ENCODE data around the gene DOK5. TPM values are rescaled to one million over a fixed set of nuclear protein-coding genes. Genes with fewer than 3 reads are reported as not detected.

The DOK5 gene
- polyA plus RNA-seq, 1 of the 3 experiments (the other 2 are of a cell fraction), result 12.4 TPM

DNA sequence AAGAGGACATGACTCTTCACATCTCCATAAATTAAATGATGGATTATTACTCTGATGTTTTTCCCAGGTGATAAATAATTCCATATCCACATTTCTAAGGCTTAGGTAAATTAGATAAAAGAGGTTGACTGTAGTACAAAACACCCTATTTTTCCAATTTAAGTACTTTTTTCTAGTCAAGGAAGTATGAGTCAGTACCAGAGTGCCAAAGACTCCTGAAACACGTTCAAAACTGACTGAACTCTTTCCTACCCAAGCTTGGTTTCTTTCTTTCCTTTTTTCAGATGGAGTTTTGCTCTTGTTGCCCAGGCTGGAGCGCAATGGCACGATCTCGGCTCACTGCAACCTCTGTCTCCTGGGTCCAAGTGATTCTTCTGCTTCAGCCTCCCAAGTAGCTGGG is 85.0 kb downstream of the DOK5 start:
- peaks cover 12% of the 10 kb centered on the region for H3F3A ChIP-seq (replicated peaks; ENCODE audit: insufficient read depth)
- H3K9me3 ChIP-seq, result no peaks in the 10 kb centered on the region
- H3K9me2 ChIP-seq, result no peaks in the 10 kb centered on the region
- H3K4me3 ChIP-seq (ENCODE audit: low read depth in 2 of 2, low read length in 1 of 2), result no peak overlapping the region
- no peaks in the 10 kb centered on the region for H3K36me3 ChIP-seq (replicated peaks in 1 of 2; ENCODE audit: control insufficient read depth in 1 of 2, insufficient read depth in 2 of 2, low read length in 1 of 2)
- no peaks in the 10 kb centered on the region for H4K20me1 ChIP-seq (ENCODE audit: insufficient read depth)
- 13% methylated on average over 4 of the region's 4 CpGs for WGBS (ENCODE audit: low lambda C conversion rate)
- TF ChIP-seq FOXJ3 (CRISPR knock-in tag; IDR thresholded peaks at IDR 0.05) (no peak), NRF1 (IDR thresholded peaks at IDR 0.05; ENCODE audit: low read depth, low read length) (no peak), MEF2A (IDR thresholded peaks at IDR 0.05; ENCODE audit: borderline replicate concordance, low read depth) (no peak), REST (IDR thresholded peaks at IDR 0.05; ENCODE audit: low read depth, low read length) (no peak), JUND (IDR thresholded peaks at IDR 0.05) (no peak), TCF12 (IDR thresholded peaks at IDR 0.05) (no peak), RCOR1 (IDR thresholded peaks at IDR 0.05; ENCODE audit: low read length) (no peak), USF2 (IDR thresholded peaks at IDR 0.05; ENCODE audit: borderline replicate concordance, low read depth, low read length) (no peak)
- H3K79me2 ChIP-seq (ENCODE audit: insufficient read depth), result no peaks in the 10 kb centered on the region; the same call in 1 of the 2 replicates
- CTCF ChIA-PET, result interaction anchor here (1.1 kb wide), 1 partner anchor 27 kb away, joined by 3 read pairs; no protein-coding TSS in a partner anchor
- H3K4me2 ChIP-seq, result no peak overlapping the region
- POLR2A ChIA-PET, result no interaction called here
- H3K9ac ChIP-seq, result no peak overlapping the region
- DNase-seq, result no peak
- H3K4me1 ChIP-seq (ENCODE audit: control insufficient read depth in 1 of 2, insufficient read depth in 2 of 2, low read depth in 1 of 2, low read length in 1 of 2), result no peaks in the 10 kb centered on the region
- no peaks in the 10 kb centered on the region for H3K27me3 ChIP-seq (ENCODE audit: insufficient read depth)
- H2AFZ ChIP-seq (ENCODE audit: low read depth), result no peak overlapping the region
- H3K27ac ChIP-seq (ENCODE audit: low read depth in 2 of 2, low read length in 1 of 2), result no peak overlapping the region

- TF ChIP-seq POLR2AphosphoS5 (IDR thresholded peaks at IDR 0.05; ENCODE audit: low read depth, low read length) (no peak), TEAD4 (IDR thresholded peaks at IDR 0.05; ENCODE audit: borderline replicate concordance, insufficient read depth) (no peak), EP300 (IDR thresholded peaks at IDR 0.05; ENCODE audit: borderline replicate concordance in 1 of 2, low read depth in 1 of 2, low read length in 1 of 2) (no peak)
- no peak overlapping the region for H3K4me2 ChIP-seq
- no peaks in the 10 kb centered on the region for H3K4me1 ChIP-seq (ENCODE audit: control insufficient read depth in 1 of 2, insufficient read depth in 2 of 2, low read depth in 1 of 2, low read length in 1 of 2)
- DNase-seq, result no peak
- H3K9me3 ChIP-seq, result no peaks in the 10 kb centered on the region
- no peaks in the 10 kb centered on the region for H3K9me2 ChIP-seq
- H3K9ac ChIP-seq, result no peak overlapping the region
- H3K4me3 ChIP-seq (ENCODE audit: low read depth in 2 of 2, low read length in 1 of 2), result no peak overlapping the region
- no peaks in the 10 kb centered on the region for H3F3A ChIP-seq (replicated peaks; ENCODE audit: insufficient read depth)
- H4K20me1 ChIP-seq (ENCODE audit: insufficient read depth), result no peaks in the 10 kb centered on the region
- 18% methylated on average over 1 of the region's 1 CpG for WGBS (ENCODE audit: low lambda C conversion rate)
- no peaks in the 10 kb centered on the region for H3K36me3 ChIP-seq (replicated peaks in 1 of 2; ENCODE audit: control insufficient read depth in 1 of 2, insufficient read depth in 2 of 2, low read length in 1 of 2)
- no peak overlapping the region for H2AFZ ChIP-seq (ENCODE audit: low read depth)
- no peaks in the 10 kb centered on the region; the same call in 1 of the 2 replicates for H3K79me2 ChIP-seq (ENCODE audit: insufficient read depth)
- H3K27ac ChIP-seq (ENCODE audit: low read depth in 2 of 2, low read length in 1 of 2), result peak overlapping the region in 1 of 2 experiments; percentile 38; a peak in 1 of 4 replicates
- ChIA-PET CTCF (no interaction called here), POLR2A (no interaction called here)
- no peaks in the 10 kb centered on the region for H3K27me3 ChIP-seq (ENCODE audit: insufficient read depth)
Observed at GRCh38 chr20:54565255-54565654, 89.9 kb downstream of the DOK5 start.
